HG03097 (cell line): ENCODE data around the gene CENPQ.
"Not testable (repeated sequence)": the region's sequence is repeated elsewhere in the genome, so short reads cannot be mapped to it uniquely, and the experiment has no call there.

Source experiments
- ATAC-seq: cut with Tn5 transposase; IDR thresholded peaks from one replicate; pipeline ENCODE4 v1.9.1; 2021; ENCODE audit not compliant: unreplicated experiment, low FRiP score

Gene CENPQ, protein sequence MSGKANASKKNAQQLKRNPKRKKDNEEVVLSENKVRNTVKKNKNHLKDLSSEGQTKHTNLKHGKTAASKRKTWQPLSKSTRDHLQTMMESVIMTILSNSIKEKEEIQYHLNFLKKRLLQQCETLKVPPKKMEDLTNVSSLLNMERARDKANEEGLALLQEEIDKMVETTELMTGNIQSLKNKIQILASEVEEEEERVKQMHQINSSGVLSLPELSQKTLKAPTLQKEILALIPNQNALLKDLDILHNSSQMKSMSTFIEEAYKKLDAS

DNA sequence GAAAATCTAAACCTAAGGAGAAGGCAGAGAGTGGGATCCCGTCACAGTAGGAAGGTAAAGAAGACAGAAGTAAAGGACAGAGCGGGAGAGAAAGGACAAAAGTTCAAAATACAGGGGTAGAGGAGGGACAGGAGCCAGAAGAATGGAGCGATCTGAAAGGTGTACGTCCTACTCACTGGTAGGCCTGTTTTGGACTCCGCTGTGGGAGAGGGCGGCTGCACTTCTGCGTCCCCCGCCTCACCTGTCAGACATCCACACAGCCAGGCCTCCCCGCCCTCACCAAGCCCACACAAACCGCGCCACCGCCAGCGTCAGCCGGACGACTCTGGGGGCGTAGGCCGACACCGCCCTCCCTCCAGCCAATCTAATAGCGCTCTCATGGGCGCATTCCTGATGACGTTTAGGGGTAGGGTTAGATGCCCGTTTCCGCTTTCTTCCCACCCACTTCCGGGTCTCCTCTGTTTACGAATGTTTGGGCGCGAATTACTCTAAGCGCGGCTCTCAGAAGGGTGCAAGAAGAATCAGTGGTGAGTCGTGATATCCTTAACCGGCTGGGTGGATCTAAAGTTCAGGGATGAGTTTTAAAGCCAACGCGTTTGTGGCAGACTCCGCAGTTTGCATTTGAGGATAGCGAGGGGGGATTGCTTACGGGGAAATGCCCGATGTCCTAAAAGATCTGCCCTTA, at the start of gene CENPQ, which contains the start of gene MMUT:
CENPQ (plus strand) TSS at position 444 of the 685 bp plus-strand sequence. CDS start 6,807 bp downstream, outside the sequence.
MMUT (minus strand) TSS at position 327 of the 685 bp plus-strand sequence. CDS start 3,787 bp downstream, outside the sequence.
- peak; percentile 98 for ATAC-seq

DNA sequence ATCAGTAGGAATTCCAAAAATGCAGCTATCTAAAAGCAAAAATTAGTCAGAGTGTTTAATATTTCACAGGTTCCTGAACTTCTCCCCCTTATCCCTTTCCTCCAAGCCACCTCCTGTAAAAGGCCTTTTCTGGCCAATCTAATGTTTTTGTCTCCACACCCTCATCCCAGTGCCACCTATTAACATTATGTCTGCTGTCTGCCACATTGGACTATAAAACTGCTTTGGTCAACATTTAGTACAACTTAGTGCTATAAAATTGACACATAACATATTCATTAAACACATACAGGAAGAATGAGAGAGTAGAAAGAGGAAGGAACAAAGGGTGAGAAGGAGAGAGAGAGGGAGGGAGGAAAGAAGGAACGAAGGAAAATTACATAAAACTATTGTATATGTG, 47.8 kb upstream of the CENPQ start:
- ATAC-seq: no peak

DNA sequence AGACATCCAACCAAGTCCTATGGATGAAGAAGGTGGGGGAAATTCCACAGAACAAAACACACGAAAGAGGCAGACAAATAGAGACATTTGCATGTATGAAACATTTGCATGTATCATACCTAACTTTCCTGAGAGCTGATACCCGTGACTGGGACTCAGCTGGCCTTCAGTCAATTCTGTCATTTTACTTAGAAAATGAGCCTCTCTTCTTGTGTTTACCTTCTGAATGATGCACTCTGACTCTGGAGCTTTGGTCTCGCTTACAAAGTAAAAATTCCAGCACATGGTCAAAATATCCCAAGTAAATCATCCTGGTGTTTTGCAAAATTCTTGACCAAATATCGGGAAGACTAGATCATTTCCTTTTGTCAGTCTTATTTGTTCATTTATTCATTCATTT, 47.0 kb upstream of the CENPQ start:
- no peak for ATAC-seq

DNA sequence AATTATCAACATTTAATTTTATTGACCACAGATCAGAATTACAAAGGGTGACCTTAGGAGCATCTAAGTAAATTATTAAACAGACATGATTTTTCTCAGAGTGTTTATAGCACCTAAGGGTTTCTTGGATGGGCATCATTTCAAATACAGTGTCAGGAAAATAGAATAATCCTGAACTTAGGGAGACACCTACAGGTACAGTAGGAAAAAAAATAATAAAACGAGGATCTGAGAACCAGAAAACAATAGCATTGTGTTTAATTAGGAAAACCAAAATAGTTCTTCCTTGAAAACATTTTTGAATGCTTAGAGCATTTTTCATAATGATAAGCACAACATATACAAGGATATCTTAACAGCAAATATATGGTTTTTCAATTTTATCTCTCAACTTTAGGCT, 39.4 kb upstream of the CENPQ start:
- ATAC-seq: no peak

DNA sequence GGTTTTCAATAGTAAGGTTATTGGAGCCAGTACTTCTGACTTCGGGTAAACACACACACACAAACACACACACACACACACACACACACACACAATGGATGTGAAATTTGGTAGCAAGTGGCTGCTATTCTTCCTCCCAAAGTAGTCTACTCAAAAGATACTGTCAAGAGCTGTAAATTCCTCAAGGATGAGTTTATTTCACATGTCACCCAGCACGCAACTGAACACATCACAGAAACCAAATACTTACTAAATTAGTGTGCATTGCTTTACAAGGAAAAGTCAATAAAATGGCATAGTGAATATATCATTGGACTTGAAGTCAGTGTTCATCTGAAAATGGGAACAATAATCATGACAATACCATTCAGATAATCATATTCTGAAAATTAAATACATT, 33.0 kb upstream of the CENPQ start:
- ATAC-seq: no peak

DNA sequence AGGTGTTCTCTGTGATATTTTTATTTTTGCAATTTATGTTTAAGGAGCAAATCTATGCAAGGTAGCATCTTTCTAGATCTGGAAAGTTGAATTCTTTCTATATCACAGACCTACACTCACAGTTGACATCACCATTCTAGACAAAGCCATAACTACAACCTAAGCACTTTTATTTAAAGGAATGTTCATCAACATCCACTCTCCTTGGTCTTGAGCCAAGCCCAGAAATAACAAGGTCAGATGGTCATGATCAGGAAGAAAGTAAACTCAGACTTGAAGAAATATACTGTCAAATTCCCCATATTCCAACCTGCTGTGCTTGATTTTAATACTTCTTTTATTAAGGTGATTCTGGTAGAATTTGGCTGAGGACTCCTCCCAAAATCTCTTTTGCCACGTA, 32.3 kb upstream of the CENPQ start:
- no peak for ATAC-seq

DNA sequence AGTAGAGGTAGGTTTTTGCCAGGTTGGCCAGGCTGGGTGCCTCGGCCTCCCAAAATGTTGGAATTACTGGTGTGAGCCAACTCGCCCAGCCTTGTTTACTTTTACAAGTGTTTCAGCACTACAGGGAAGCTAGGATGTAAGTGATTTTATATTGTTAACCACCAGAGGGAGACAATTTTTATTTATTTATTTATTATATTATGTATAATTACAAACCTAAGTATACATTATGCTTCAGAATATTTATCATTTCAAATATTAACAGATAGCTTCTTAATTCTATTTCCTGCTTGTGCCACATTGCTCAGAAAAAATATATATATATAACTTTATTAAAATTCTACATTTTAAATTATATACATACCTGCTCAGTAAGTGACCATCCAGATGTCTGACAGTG, 9.9 kb upstream of the CENPQ start:
- ATAC-seq: no peak

DNA sequence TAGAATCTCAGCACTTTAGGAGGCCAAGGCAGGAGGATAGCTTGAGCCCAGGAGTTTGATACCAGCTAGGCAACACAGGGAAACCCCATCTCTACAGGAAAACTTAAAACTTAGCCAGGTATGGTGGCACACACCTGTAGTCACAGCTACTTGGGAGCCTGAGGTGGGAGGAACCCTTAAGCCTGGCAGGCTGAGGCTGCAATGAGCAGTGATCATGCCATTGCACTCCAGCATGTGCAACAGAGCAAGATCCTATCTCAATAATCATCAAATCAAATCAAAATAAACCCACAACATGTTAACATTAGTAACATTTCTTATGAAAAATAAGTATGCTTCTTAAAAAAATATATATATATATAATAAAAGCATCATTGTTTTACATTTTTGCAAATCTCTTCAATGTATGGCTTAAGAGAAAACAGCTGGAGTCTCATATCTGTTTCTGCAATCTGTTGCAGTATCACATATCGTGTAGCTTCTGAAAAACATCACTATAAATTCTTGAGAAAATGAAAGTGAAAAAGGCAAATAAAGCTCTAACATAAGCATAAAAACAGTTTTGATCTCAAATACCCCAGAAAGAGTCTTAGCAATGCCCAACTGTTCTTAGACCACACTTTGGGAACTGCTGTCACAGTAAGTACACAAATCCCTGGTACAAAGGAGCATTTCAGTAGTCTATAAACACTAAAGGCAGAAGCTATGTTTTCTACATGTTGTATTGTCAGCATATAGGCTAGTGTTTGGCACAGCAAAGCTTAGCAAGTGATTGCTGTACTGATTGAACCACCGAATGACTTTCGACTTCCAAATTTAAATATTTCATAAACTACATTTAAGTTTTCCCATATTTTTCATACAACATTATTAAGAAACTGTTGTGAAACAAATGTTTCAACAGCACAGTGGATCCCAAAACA, 8.1 kb upstream of the CENPQ start:
- ATAC-seq: peak; percentile 51

DNA sequence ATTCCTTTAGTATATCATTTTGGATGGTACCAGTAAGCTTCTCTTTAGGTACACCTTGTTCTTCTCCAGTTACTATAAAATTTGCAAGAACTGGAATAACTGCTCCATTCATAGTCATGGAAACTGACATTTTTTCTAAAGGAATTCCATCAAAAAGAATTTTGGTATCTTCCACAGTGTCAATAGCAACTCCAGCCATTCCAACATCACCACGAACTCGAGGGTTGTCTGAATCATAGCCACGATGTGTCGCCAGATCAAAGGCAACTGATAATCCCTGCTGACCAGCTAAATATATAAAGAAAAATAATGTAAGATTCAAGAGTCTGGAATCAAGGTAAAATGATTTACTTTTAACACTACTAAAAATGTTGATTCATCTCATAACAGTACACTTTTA, 5.4 kb upstream of the CENPQ start:
- ATAC-seq: no peak

DNA sequence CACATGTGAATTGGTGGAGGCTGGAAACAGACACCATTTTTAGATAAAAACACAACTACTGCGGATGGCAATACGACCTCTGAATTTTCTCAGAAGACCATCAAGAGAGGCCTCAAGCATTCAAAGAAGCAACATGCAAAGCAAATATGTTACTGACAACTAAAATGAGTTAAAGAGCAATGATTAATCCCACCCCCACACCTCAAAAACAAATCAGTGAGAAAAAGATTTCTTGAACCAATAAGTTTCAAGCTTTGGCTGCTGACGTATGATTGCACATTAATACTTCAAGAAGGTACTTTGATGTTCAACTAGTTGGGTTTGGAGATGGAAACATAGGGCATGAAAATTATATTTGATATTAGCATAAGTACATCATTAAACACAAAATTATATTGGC, 1.1 kb upstream of the CENPQ start:
- no peak for ATAC-seq

DNA sequence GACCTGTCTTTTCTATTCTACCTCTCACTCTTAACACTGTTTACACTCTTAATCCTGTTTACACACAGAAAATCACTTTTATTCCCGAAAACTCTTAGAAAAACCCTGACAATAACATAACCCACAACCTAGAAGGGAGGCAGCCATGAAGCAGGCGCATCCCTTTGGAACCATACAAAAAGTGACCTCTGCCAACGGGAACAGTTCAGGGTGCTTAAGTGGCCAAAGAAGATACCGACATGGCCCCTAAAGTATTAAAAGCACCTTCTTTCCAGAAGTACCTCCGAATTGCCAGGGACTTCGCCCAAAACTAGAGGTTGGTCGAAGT, 607 bp upstream of the CENPQ start:
- peak; percentile 0 for ATAC-seq

DNA sequence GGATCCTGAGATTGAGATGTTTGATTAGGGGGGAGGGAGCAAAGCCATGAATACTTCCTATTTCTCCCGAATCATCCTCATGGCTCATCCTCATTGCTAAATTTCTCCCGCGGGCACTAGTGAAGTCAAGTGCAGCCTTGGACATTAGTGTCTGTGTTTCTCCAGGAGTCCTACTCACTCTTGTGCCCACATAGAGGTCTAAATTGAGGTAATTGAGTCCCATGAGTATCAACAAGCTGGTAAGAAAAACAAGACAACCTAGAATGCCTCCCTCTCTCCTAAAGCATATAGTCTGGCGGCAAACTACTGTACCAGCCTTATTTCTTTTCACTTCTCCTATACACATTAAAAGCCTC, 420 bp downstream of the CENPQ start:
- ATAC-seq: peak; percentile 0

DNA sequence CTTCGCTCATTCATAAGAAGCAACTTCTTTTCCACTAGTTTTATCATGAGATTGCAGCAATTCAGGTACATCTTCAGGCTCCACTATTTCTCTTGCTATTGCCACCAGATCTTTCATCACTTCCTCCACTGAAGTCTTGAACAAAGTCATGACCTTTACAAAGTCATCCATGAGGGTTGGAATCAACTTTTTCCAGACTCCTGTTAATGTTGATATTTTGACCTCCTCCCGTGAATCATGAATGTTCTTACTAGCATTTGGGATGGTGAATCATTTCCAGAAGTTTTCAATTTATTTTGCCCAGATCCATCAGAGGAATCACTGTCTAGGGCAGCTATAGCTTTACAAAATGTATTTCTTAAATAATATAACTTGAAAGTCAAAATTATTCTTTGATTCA, 1.5 kb downstream of the CENPQ start:
- no peak for ATAC-seq

DNA sequence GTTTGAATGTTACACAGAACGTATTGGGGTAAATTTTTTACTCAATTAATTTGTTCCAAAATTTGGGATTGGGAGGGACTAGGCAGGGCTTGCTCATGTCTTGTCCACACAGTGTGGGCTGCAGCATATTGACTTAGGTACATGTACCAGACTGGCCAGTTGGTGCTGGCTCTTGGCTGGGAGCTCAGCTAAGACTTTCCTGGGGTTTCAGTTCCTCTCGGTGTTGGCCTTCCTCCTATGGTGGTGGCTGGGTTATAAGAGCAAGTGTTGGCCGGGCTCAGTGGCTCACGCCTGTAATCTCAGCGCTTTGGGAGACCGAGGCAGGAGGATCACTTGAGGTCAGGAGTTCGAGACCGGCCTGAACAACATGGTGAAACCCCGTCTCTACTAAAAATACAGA, 4.9 kb downstream of the CENPQ start:
- ATAC-seq: no peak

DNA sequence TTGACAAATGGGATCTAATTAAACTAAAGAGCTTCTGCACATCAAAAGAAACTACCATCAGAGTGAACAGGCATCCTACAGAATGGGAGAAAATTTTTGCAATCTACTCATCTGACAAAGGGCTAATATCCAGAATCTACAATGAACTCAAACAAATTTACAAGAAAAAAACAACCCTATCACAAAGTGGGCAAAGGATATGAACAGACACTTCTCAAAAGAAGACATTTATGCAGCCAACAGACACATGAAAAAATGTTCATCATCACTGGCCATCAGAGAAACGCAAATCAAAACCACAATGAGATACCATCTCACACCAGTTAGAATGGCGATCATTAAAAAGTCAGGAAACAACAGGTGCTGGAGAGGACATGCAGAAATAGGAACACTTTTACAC, 13.4 kb downstream of the CENPQ start:
- ATAC-seq: not testable (repeated sequence)

DNA sequence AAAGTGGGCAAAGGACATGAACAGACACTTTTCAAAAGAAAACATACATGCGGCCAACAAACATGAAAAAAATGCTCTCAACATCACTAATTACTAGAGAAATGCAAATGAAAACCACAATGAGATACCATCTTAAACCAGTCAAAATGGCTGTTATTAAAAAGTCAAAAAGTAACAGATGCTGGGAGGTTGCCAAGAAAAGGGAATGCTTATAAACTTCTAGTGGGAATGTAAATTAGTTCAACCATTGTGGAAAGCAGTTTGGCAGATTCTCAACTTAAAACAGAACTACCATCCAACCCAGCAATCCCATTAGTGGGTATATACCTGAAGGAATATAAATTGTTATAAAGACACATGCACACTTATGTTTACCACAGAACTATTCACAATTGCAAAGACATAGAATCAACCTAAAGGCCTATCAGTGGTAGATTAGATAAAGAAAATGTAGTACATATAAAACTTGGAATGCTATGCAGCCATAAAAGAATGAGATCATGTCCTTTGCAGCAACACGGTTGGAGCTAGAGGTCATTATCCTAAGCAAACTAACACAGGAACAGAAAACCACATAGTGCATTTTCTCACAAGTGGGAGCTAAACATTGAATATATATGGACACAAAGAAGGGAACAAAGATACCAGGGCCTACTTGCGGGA, 16.3 kb downstream of the CENPQ start:
- no peak for ATAC-seq

DNA sequence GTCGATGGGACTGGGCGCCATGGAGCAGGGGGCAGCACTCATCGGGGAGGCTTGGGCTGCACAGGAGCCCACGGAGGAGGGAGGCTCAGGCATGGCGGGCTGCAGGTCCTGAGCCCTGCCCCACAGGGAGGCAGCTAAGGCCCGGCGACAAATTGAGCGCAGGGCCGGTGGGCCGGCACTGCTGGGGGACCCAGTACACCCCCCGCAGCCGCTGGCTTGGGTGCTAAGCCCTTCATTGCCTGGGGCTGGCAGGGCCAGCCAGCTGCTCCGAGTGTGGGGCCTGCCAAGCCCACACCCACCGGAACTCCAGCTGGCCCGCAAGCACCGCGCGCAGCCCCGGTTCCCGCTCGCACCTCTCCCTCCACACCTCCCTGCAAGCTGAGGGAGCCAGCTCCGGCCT, 18.7 kb downstream of the CENPQ start:
- ATAC-seq: not testable (repeated sequence)

DNA sequence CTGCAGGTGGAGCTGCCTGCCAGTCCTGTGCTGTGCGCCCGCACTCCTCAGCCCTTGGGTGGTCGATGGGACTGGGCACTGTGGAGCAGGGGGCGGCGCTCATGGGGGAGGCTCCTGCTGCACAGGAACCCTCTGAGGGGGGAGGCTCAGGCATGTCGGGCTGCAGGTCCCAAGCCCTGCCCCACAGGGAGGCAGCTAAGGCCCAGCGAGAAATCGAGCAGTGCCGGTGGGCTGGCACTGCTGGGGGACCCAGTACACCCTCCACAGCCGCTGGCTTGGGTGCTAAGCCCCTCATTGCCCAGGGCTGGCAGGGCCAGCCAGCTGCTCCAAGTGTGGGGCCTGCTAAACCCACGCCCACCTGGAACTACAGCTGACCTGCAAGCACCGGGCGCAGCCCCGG, 20.2 kb downstream of the CENPQ start:
- ATAC-seq: not testable (repeated sequence)

DNA sequence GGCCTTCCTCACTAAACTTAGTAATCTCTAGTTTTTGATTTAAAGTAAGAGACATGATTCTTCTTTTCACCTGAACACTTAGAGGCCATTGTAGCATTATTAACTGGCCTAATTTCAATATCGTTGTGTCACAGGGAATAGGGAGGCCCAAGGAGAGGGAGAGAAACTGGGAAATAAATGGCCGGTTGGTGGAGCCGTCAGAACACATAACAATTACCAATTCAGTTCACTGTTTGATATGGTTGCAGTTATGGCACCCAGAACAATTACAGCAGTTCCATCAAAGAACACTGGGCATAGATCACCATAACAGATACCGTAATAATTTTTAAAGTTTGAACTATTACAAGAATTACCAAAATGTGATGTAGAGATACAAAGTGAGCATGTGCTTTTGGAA, 27.5 kb downstream of the CENPQ start:
- ATAC-seq: no peak

DNA sequence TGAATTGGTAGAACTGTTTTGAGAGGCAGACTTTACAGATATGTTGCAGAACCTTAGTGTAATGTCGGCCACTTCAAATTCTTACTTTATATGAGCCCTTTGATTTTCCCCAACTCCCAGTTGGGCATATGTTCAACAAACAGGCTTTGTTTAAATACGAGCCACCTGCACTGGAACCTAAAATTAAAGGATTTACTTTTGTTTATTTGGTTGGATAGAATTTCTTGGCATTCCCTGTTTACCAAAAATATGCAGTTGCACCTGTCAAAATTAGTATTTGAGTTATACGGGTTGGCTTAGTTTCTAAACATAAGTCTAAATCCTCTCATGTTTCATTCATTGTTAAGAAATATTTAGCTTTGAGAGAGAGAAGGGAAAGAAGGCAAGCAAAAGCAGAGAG, 34.1 kb downstream of the CENPQ start:
- ATAC-seq: no peak

DNA sequence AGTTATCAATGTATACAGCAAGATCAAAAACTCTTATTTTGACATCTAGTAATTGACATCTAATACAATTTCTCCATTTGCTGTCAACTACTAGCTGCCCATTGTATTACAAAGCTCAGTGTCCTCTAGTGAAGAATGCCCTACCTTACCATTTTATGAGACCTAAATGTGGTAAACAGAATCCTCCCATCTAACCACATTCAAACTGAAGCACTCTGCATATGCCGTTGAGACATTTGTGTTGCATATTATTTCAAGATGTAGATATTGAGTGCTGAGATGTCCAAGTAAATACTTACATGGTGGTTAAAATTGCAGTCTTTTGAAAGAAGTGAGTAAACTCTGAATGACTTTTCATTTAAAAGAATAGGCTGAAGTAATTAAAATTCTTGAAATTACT, 36.0 kb downstream of the CENPQ start:
- no peak for ATAC-seq
